BE2C (cell line): ENCODE results near the gene MARCKS.

Experiments used
- DNase-seq: peaks from one replicate; pipeline ENCODE4 v3.0.0-alpha.2; 2020
- H3K27me3 ChIP-seq: fragments of 250-450 bp; sonication (Bioruptor Pico); 2 replicates; pipeline ENCODE4 v1.5.1; 2020; ENCODE audit warnings: mild to moderate bottlenecking
- H3K36me3 ChIP-seq: fragments of 250-450 bp; sonication (Bioruptor Pico); 2 replicates; pipeline ENCODE4 v1.5.1; 2020; ENCODE audit warnings: mild to moderate bottlenecking
- H3K4me1 ChIP-seq: fragments of 250-450 bp; sonication (Bioruptor Pico); 2 replicates; pipeline ENCODE4 v1.5.1; 2020
- H3K4me3 ChIP-seq: 2 replicates; pipeline ENCODE4 v1.5.1; 2011; ENCODE audit warnings: low read depth, low read length
- H3K9me3 ChIP-seq: fragments of 250-450 bp; sonication (Bioruptor Pico); 2 replicates; pipeline ENCODE4 v1.5.1; 2020
- CTCF ChIP-seq: IDR thresholded peaks from 2 replicates; pipeline ENCODE4 v1.5.1; 2012; ENCODE audit warnings: mild to moderate bottlenecking, low read depth, low read length

Gene MARCKS

GRCh38 chr6:113820761-113821160 is 36.4 kb upstream of the MARCKS start:
- Histone ChIP-seq H3K4me3 (no peak overlapping the region), H3K4me1 (peaks cover 4% of the 10 kb centered on the region), H3K27me3 (no peaks in the 10 kb centered on the region), H3K36me3 (no peaks in the 10 kb centered on the region), H3K9me3 (no peaks in the 10 kb centered on the region; the same call in 1 of the 2 replicates)
- TF ChIP-seq CTCF: no peak
- no peak for DNase-seq

- peaks cover 4% of the 10 kb centered on the region for H3K4me1 ChIP-seq
- H3K36me3 ChIP-seq: no peaks in the 10 kb centered on the region
- no peak for TF ChIP-seq CTCF
- H3K9me3 ChIP-seq: no peaks in the 10 kb centered on the region
- H3K4me3 ChIP-seq: no peak overlapping the region
- no peaks in the 10 kb centered on the region for H3K27me3 ChIP-seq
- DNase-seq: no peak
These were observed 35.7 kb upstream of the MARCKS start for GRCh38 chr6:113821445-113821844.

- H3K9me3 ChIP-seq: no peaks in the 10 kb centered on the region
- no peak for DNase-seq
- H3K27me3 ChIP-seq: no peaks in the 10 kb centered on the region
- no peak overlapping the region for H3K4me3 ChIP-seq
- TF ChIP-seq CTCF: no peak
- peaks cover 4% of the 10 kb centered on the region for H3K4me1 ChIP-seq
- H3K36me3 ChIP-seq: no peaks in the 10 kb centered on the region
These were observed 33.2 kb upstream of the MARCKS start for GRCh38 chr6:113823916-113824315.

- Histone ChIP-seq H3K36me3 (no peaks in the 10 kb centered on the region), H3K4me3 (no peak overlapping the region), H3K4me1 (peaks cover 2% of the 10 kb centered on the region), H3K9me3 (no peaks in the 10 kb centered on the region), H3K27me3 (no peaks in the 10 kb centered on the region)
- no peak for TF ChIP-seq CTCF
- no peak for DNase-seq
These were observed 32.7 kb upstream of the MARCKS start for GRCh38 chr6:113824411-113824810.

- TF ChIP-seq CTCF: no peak
- Histone ChIP-seq H3K4me3 (no peak overlapping the region), H3K4me1 (no peaks in the 10 kb centered on the region; the same call in 1 of the 2 replicates), H3K9me3 (no peaks in the 10 kb centered on the region), H3K27me3 (no peaks in the 10 kb centered on the region), H3K36me3 (no peaks in the 10 kb centered on the region)
- DNase-seq: no peak
These were observed 32.3 kb upstream of the MARCKS start for GRCh38 chr6:113824866-113825265.

DNA sequence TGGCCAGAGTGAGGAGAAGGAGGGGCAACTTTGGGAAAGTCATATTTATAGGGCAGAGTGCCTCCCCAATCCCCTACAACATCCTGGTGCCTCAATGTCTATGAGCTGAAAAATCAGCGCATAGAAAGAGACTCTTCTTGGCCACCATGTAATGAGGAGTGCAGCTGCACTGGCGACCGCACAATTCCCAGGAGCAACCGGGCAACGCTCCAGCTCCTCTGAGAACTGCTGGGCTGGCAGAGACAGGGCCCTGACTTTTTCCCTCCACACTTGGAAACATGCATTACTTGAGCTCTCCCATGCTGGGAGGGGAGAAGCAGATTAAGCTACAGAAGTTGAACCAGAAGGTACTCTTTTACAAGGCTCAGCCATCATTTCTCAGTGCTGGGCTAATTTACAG is 31.4 kb upstream of the MARCKS start:
- no peaks in the 10 kb centered on the region; the same call in 1 of the 2 replicates for H3K4me1 ChIP-seq
- no peaks in the 10 kb centered on the region for H3K27me3 ChIP-seq
- DNase-seq: peak; percentile 82
- no peaks in the 10 kb centered on the region for H3K36me3 ChIP-seq
- H3K4me3 ChIP-seq: no peak overlapping the region
- TF ChIP-seq CTCF: no peak
- H3K9me3 ChIP-seq: no peaks in the 10 kb centered on the region
